Measurements from ENCODE around the gene BTBD9. TPM values are rescaled to one million over a fixed set of nuclear protein-coding genes. Genes with fewer than 3 reads are reported as not detected.

The BTBD9 gene
- total RNA-seq, 4 donors from 2014 or later = 8.6 to 34.1 (median 30.8) TPM

GRCh38 chr6:38212579-38212978, 427.1 kb downstream of the BTBD9 start:
- TF ChIP-seq CTCF (IDR thresholded peaks at IDR 0.05) (no peak), POLR2A (IDR thresholded peaks at IDR 0.05) (no peak), POLR2AphosphoS5 (IDR thresholded peaks at IDR 0.05) (no peak), EP300 (IDR thresholded peaks at IDR 0.05; ENCODE audit: low read depth) (no peak)
- H3K9me3 ChIP-seq = no peaks in the 10 kb centered on the region
- no peaks in the 10 kb centered on the region for H3K27me3 ChIP-seq
- H3K27ac ChIP-seq = peak overlapping the region; percentile 54 to 74 (median 60)
- H3K4me3 ChIP-seq = no peak overlapping the region
- 52% methylated on average over 5 of the region's 5 CpGs; no CpG with 5 or more reads in 1 of the 2 donors for WGBS, 2 donors (ENCODE audit: low coverage in 1 of 2)
- no peak for DNase-seq
- no peaks in the 10 kb centered on the region for H3K36me3 ChIP-seq
- intact Hi-C loops (cut with DNase I; ENCODE audit: low total_unique reads) = no loop called here
- in situ Hi-C loops (cut with MboI; ENCODE audit: low pct_ligation_motif_present in 1 of 4, low pct_unique_long_range_greater_than_20kb in 1 of 4, low sequenced_read_pairs in 3 of 4) = no loop called here
- peaks cover 10 to 14% (median 14%) of the 10 kb centered on the region in 4 donors for H3K4me1 ChIP-seq

GRCh38 chr6:38212116-38212515, 427.6 kb downstream of the BTBD9 start:
- Histone ChIP-seq H3K27me3 (no peaks in the 10 kb centered on the region), H3K27ac (peak overlapping the region in 1 of 4 donors; percentile 74), H3K9me3 (no peaks in the 10 kb centered on the region), H3K4me1 (peaks cover 10 to 14% (median 14%) of the 10 kb centered on the region in 4 donors), H3K36me3 (no peaks in the 10 kb centered on the region), H3K4me3 (no peak overlapping the region)
- in situ Hi-C loops (cut with MboI; ENCODE audit: low pct_ligation_motif_present in 1 of 4, low pct_unique_long_range_greater_than_20kb in 1 of 4, low sequenced_read_pairs in 3 of 4) = no loop called here
- intact Hi-C loops (cut with DNase I; ENCODE audit: low total_unique reads) = no loop called here
- DNase-seq = no peak
- WGBS, 2 donors (ENCODE audit: low coverage in 1 of 2) = 96 to 100% methylated on average over 1 to 3 of the region's 3 CpGs
- no peak for TF ChIP-seq CTCF (IDR thresholded peaks at IDR 0.05)
- no peak for TF ChIP-seq EP300 (IDR thresholded peaks at IDR 0.05; ENCODE audit: low read depth)
- no peak for TF ChIP-seq POLR2A (IDR thresholded peaks at IDR 0.05)
- no peak for TF ChIP-seq POLR2AphosphoS5 (IDR thresholded peaks at IDR 0.05)

GRCh38 chr6:38209371-38210260, 430.1 kb downstream of the BTBD9 start:
- Histone ChIP-seq H3K4me3 (no peak overlapping the region), H3K36me3 (no peaks in the 10 kb centered on the region), H3K9me3 (no peaks in the 10 kb centered on the region), H3K27me3 (no peaks in the 10 kb centered on the region), H3K27ac (no peak overlapping the region), H3K4me1 (peaks cover 10 to 14% (median 14%) of the 10 kb centered on the region in 4 donors)
- no peak for DNase-seq
- intact Hi-C loops (cut with DNase I; ENCODE audit: low total_unique reads) = no loop called here
- in situ Hi-C loops (cut with MboI; ENCODE audit: low pct_ligation_motif_present in 1 of 4, low pct_unique_long_range_greater_than_20kb in 1 of 4, low sequenced_read_pairs in 3 of 4) = no loop called here
- TF ChIP-seq EP300 (IDR thresholded peaks at IDR 0.05; ENCODE audit: low read depth) (no peak), POLR2AphosphoS5 (IDR thresholded peaks at IDR 0.05) (no peak), CTCF (IDR thresholded peaks at IDR 0.05) (no peak), POLR2A (IDR thresholded peaks at IDR 0.05) (no peak)
- WGBS, 2 donors (ENCODE audit: low coverage in 1 of 2) = 74 to 75% methylated on average over 2 to 18 of the region's 18 CpGs

- in situ Hi-C loops (cut with MboI; ENCODE audit: low pct_ligation_motif_present in 1 of 4, low pct_unique_long_range_greater_than_20kb in 1 of 4, low sequenced_read_pairs in 3 of 4) = no loop called here
- intact Hi-C loops (cut with DNase I; ENCODE audit: low total_unique reads) = no loop called here
- 94% methylated on average over 8 of the region's 8 CpGs; no CpG with 5 or more reads in 1 of the 2 donors for WGBS, 2 donors (ENCODE audit: low coverage in 1 of 2)
- H3K9me3 ChIP-seq = no peaks in the 10 kb centered on the region
- no peak overlapping the region for H3K4me3 ChIP-seq
- no peak overlapping the region for H3K27ac ChIP-seq
- no peak for TF ChIP-seq EP300 (IDR thresholded peaks at IDR 0.05; ENCODE audit: low read depth)
- TF ChIP-seq CTCF (IDR thresholded peaks at IDR 0.05) = no peak
- no peak for TF ChIP-seq POLR2AphosphoS5 (IDR thresholded peaks at IDR 0.05)
- no peak for TF ChIP-seq POLR2A (IDR thresholded peaks at IDR 0.05)
- no peak for DNase-seq
- no peaks in the 10 kb centered on the region for H3K27me3 ChIP-seq
- H3K36me3 ChIP-seq = no peaks in the 10 kb centered on the region
- peaks cover 7 to 10% (median 8%) of the 10 kb centered on the region in 4 donors for H3K4me1 ChIP-seq
These were observed 431.7 kb downstream of the BTBD9 start for GRCh38 chr6:38208028-38208427.

Data from transverse colon (tissue), 4 donors.